Measurements from ENCODE around the gene TAF4.

TAF4 gene

GRCh38 chr20:62040933-62041332 lies 24.7 kb downstream of the TAF4 start:
- ChIA-PET CTCF (no interaction called here), POLR2A (no interaction called here)
- no peak for DNase-seq (ENCODE audit: extremely low spot score)
- TF ChIP-seq ZNF384 (IDR thresholded peaks at IDR 0.05): no peak
- no peak for TF ChIP-seq ARNT (IDR thresholded peaks at IDR 0.05)
- TF ChIP-seq L3MBTL2 (conservative IDR thresholded peaks at IDR 0.05): no peak
- no peak for TF ChIP-seq LEF1 (IDR thresholded peaks at IDR 0.05; ENCODE audit: borderline replicate concordance)
- TF ChIP-seq NFRKB (IDR thresholded peaks at IDR 0.05): no peak
- TF ChIP-seq SP1 (IDR thresholded peaks at IDR 0.05): no peak
- no peak for TF ChIP-seq TARDBP (IDR thresholded peaks at IDR 0.05)
- TF ChIP-seq SUZ12 (IDR thresholded peaks at IDR 0.05): no peak
- TF ChIP-seq ELF4 (IDR thresholded peaks at IDR 0.05): no peak
- TF ChIP-seq FOXK2 (IDR thresholded peaks at IDR 0.05): no peak
- no peak for TF ChIP-seq FOXA1 (IDR thresholded peaks at IDR 0.05)
- no peak for TF ChIP-seq HDGF (IDR thresholded peaks at IDR 0.05; ENCODE audit: borderline replicate concordance)
- no peak for TF ChIP-seq FOXM1 (IDR thresholded peaks at IDR 0.05; ENCODE audit: borderline replicate concordance)
- TF ChIP-seq CTBP1 (IDR thresholded peaks at IDR 0.05; ENCODE audit: borderline replicate concordance): no peak
- no peak for TF ChIP-seq BHLHE40 (IDR thresholded peaks at IDR 0.05; ENCODE audit: borderline replicate concordance)
- TF ChIP-seq, protein P1, sequence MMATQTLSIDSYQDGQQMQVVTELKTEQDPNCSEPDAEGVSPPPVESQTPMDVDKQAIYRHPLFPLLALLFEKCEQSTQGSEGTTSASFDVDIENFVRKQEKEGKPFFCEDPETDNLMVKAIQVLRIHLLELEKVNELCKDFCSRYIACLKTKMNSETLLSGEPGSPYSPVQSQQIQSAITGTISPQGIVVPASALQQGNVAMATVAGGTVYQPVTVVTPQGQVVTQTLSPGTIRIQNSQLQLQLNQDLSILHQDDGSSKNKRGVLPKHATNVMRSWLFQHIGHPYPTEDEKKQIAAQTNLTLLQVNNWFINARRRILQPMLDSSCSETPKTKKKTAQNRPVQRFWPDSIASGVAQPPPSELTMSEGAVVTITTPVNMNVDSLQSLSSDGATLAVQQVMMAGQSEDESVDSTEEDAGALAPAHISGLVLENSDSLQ (IDR thresholded peaks at IDR 0.05): no peak

DNA sequence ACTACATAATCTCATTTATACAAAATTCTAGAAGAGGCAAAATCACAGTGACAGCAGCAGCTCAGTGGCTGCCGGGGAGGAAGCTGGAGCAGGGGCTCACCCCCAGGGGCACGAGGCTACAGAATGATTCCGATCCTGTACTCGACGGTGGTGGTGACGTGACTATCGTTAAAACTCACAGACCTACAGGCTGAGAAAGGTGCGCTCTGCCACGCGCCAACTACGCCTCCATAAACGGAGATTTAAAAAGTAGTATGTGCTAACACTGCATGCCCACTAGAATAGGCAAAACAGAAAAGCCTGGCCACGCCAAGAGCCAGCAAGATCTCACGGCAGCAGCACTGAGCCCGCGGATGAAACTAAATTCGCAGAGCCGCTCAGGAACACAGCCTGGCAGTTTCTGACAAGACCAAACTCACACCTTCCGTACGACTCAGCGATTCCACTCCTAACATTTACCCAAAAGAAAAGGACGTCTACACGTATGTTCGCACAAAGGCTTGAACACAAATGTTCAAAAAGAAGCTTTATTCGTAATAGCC lies 25.2 kb downstream of the TAF4 start:
- ChIA-PET CTCF (no interaction called here), POLR2A (no interaction called here)
- TF ChIP-seq CTBP1 (IDR thresholded peaks at IDR 0.05; ENCODE audit: borderline replicate concordance): no peak
- no peak for TF ChIP-seq ELF4 (IDR thresholded peaks at IDR 0.05)
- TF ChIP-seq TARDBP (IDR thresholded peaks at IDR 0.05): no peak
- no peak for TF ChIP-seq FOXK2 (IDR thresholded peaks at IDR 0.05)
- no peak for TF ChIP-seq FOXA1 (IDR thresholded peaks at IDR 0.05)
- TF ChIP-seq, protein P1 (IDR thresholded peaks at IDR 0.05): no peak
- TF ChIP-seq SUZ12 (IDR thresholded peaks at IDR 0.05): no peak
- DNase-seq (ENCODE audit: extremely low spot score): no peak

DNA sequence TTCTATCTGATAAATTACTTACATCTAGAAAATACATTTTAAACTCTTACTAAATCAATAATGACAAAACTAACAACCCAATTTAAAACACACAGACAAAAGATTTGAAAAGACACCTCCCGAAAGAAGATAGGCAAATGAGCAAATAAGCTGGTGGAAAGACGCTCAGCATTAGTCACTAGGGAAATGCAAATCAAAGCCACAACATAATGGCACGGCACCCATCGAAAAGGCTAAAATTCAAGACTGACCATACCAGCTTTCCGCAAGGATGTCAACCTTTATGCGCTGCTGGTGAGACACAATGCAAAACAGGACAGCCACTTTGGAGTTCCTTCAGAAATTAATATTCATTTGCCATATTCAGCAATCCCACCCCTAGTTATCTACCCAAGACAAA lies 25.9 kb downstream of the TAF4 start:
- POLR2A ChIA-PET: no interaction called here
- no peak for DNase-seq (ENCODE audit: extremely low spot score)
- CTCF ChIA-PET: interaction anchor here (1.5 kb wide), 1 partner anchor 13 kb away, joined by 4 read pairs; no protein-coding TSS in a partner anchor
- no peak for TF ChIP-seq TARDBP (IDR thresholded peaks at IDR 0.05)
- no peak for TF ChIP-seq NFRKB (IDR thresholded peaks at IDR 0.05)

DNA sequence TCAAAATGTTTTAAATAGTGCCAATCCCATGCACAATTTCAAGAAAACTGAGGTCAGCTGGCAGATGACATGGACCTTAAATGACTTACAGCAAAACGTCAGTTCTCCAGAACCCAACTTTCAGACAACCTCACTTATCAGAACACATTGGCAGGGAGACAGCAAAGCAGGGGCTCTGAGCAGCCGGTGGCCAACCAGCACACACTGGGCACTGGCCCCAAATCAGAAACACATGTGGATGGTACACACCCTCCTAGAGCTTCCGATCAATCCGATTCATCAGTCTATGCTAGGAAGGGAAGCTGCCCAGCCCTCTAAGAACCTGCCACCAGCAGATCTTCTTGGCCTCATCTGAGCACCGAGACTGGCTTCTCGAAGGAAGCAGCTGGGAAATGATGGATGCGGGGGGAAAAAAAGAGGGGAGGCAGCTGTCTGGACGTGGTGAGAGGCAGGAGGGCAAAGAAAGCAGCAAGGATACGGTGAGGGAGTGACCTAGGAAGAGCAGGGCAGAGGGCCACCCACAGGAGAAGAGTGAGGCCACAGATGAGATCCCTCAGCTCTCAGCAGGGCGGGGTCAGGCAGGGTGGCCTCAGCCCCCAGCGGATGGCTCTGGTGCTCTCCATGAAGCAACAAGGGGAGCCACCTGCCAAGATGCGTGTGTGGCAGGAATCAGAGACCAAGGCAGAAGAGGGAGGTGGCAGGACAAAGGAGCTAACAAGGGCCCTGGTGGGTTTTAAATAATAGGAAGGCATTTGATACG lies 32.9 kb downstream of the TAF4 start:
- POLR2A ChIA-PET: interaction anchor here (0.8 kb wide), 1 partner anchor 34 kb away, joined by 3 read pairs; no protein-coding TSS in a partner anchor
- CTCF ChIA-PET: no interaction called here
- no peak for DNase-seq (ENCODE audit: extremely low spot score)
- TF ChIP-seq TARDBP (IDR thresholded peaks at IDR 0.05) (no peak), CTBP1 (IDR thresholded peaks at IDR 0.05; ENCODE audit: borderline replicate concordance) (no peak), ELF4 (IDR thresholded peaks at IDR 0.05) (no peak), BHLHE40 (IDR thresholded peaks at IDR 0.05; ENCODE audit: borderline replicate concordance) (no peak), HDGF (IDR thresholded peaks at IDR 0.05; ENCODE audit: borderline replicate concordance) (no peak), SP1 (IDR thresholded peaks at IDR 0.05) (no peak), NFRKB (IDR thresholded peaks at IDR 0.05) (no peak)

- TF ChIP-seq SP1 (IDR thresholded peaks at IDR 0.05) (no peak), FOXA1 (IDR thresholded peaks at IDR 0.05) (no peak), FOXK2 (IDR thresholded peaks at IDR 0.05) (no peak), HDGF (IDR thresholded peaks at IDR 0.05; ENCODE audit: borderline replicate concordance) (no peak), ZNF384 (IDR thresholded peaks at IDR 0.05) (no peak), LEF1 (IDR thresholded peaks at IDR 0.05; ENCODE audit: borderline replicate concordance) (no peak), ELF4 (IDR thresholded peaks at IDR 0.05) (no peak)
- no peak for DNase-seq (ENCODE audit: extremely low spot score)
- ChIA-PET POLR2A (no interaction called here), CTCF (no interaction called here)
Observed at GRCh38 chr20:62031462-62032092, 34.1 kb downstream of the TAF4 start.

GRCh38 chr20:62030834-62031434 lies 34.7 kb downstream of the TAF4 start:
- ChIA-PET POLR2A (no interaction called here), CTCF (no interaction called here)
- DNase-seq (ENCODE audit: extremely low spot score): no peak
- TF ChIP-seq LEF1 (IDR thresholded peaks at IDR 0.05; ENCODE audit: borderline replicate concordance) (no peak), ELF4 (IDR thresholded peaks at IDR 0.05) (no peak), NFRKB (IDR thresholded peaks at IDR 0.05) (no peak), L3MBTL2 (conservative IDR thresholded peaks at IDR 0.05) (no peak), FOXA1 (IDR thresholded peaks at IDR 0.05) (no peak), ZNF384 (IDR thresholded peaks at IDR 0.05) (no peak), FOXK2 (IDR thresholded peaks at IDR 0.05) (no peak), CTBP1 (IDR thresholded peaks at IDR 0.05; ENCODE audit: borderline replicate concordance) (no peak), ARNT (IDR thresholded peaks at IDR 0.05) (no peak), TARDBP (IDR thresholded peaks at IDR 0.05) (no peak), HDGF (IDR thresholded peaks at IDR 0.05; ENCODE audit: borderline replicate concordance) (no peak)
- TF ChIP-seq, protein P1 (IDR thresholded peaks at IDR 0.05): no peak

All from HEK293T (cell line).